SIG-M5 treated with dmso at 0.1 percent for 504 hours (cell line): ENCODE data around the gene RASAL3.
"Not testable (repeated sequence)": the region's sequence is repeated elsewhere in the genome, so short reads cannot be mapped to it uniquely, and the experiment has no call there.

Experiments
- DNase-seq: peaks from one replicate; lab custom pipeline; 2025; ENCODE audit not compliant: unreplicated experiment; lab: John Stamatoyannopoulos, UW

The RASAL3 gene

GRCh38 chr19:15421136-15421695 lies 43.1 kb downstream of the RASAL3 start:
- no peak for DNase-seq

- no peak for DNase-seq
These were observed 44.8 kb downstream of the RASAL3 start for GRCh38 chr19:15419413-15420025.

GRCh38 chr19:15418579-15419412 lies 45.5 kb downstream of the RASAL3 start, which contains the start of gene AKAP8L:
AKAP8L (minus strand) TSS chr19:15418988; CDS start chr19:15418923, 65 bp downstream.
- DNase-seq = peak; percentile 99

- no peak for DNase-seq
These were observed 46.1 kb downstream of the RASAL3 start for GRCh38 chr19:15418231-15418578.

DNA sequence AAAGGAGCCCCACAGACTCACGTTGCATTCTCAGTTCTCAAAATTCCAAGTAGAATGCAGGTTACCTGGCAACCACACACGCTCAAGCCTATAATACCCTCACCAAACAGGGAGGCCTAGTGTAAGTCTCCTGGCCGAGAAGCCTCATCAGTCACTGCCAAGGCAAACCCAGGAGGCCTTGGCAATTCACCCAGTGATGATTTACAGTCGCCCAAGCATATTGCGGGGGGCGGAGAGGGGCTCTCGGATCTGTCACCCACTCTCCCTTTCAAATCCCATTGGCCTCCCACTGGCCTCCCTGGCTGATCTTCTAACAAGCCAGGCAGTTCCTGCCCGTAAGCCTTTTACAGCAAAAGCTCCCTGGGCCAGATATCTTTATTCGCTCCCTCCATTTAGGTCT lies 46.6 kb downstream of the RASAL3 start:
- DNase-seq = no peak

GRCh38 chr19:15412832-15413231 lies 51.5 kb downstream of the RASAL3 start:
- no peak for DNase-seq

DNA sequence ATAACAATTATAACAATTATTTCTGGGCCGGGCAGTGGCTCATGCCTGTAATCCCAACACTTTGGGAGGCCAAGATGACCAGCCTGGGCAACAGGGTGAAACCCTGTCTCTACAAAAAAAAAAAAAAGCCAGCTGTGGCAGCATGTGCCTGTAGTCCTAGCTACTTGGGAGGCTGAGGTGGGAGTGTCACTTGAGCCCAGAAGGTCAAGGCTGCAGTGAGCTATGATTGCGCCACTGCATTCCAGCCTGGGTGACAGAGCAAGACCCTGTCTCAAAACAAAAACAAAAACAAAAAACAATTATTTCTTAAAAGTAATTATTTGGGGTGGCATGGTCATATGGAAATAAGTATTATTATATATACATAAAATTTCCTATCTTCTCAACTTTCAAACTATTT lies 53.0 kb downstream of the RASAL3 start:
- DNase-seq = not testable (repeated sequence)

- DNase-seq = no peak
These were observed 59.5 kb downstream of the RASAL3 start for GRCh38 chr19:15404780-15405211.

- DNase-seq = no peak
These were observed 60.1 kb downstream of the RASAL3 start for GRCh38 chr19:15404097-15404779.

DNA sequence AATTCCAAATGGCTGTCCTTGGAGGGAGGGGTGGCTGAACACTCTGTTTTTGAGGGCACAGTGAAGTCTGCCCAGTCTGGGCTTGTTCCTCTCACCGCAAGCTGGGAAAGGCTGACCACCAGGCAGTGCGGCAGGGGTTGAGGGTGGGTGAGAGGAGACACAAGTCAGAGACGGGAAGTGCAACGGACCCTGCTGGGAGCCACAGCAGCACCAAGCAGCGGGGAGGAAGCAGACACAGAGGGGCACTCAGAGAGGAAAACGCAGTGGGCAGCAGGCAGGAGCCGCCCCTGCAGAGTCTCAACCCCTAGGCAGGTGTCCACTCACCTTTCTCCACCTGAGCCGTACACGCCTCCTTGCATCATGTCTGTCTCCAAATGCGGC lies 61.2 kb downstream of the RASAL3 start:
- no peak for DNase-seq

- no peak for DNase-seq
These were observed 61.8 kb downstream of the RASAL3 start for GRCh38 chr19:15402411-15403150.
